ENCODE results near the gene LITAF.

Gene LITAF

GRCh38 chr16:11601425-11601824 lies 14.7 kb upstream of the LITAF start:
- no peak overlapping the region for H3K27ac ChIP-seq (ENCODE audit: low read depth, low read length)
- no peak overlapping the region for H3K4me2 ChIP-seq (ENCODE audit: low read depth, low read length, poor library complexity, severe bottlenecking)
- no peaks in the 10 kb centered on the region for H4K20me1 ChIP-seq (ENCODE audit: low read depth, low read length)
- no peak overlapping the region for H3K4me3 ChIP-seq (ENCODE audit: insufficient read depth, low read length, poor library complexity, severe bottlenecking)
- H3K9me2 ChIP-seq (replicated peaks; ENCODE audit: insufficient read depth, low read length), result no peaks in the 10 kb centered on the region
- H3K36me3 ChIP-seq (ENCODE audit: low read length), result no peaks in the 10 kb centered on the region
- no peaks in the 10 kb centered on the region for H3K79me2 ChIP-seq (ENCODE audit: insufficient read depth, low read length)
- TF ChIP-seq EZH2phosphoT487 (conservative IDR thresholded peaks at IDR 0.05; ENCODE audit: low read length) (no peak), CTCF (IDR thresholded peaks at IDR 0.05; ENCODE audit: insufficient read depth, low read length, poor library complexity, severe bottlenecking) (no peak)
- H3K27me3 ChIP-seq (ENCODE audit: low read length), result no peaks in the 10 kb centered on the region
- no peak overlapping the region for H3K9ac ChIP-seq (ENCODE audit: low read length)
- H2AFZ ChIP-seq (ENCODE audit: low read depth, low read length, severe bottlenecking), result no peak overlapping the region
- no peaks in the 10 kb centered on the region for H3K9me3 ChIP-seq (ENCODE audit: insufficient read depth, low read length)
- no peaks in the 10 kb centered on the region for H3F3A ChIP-seq (ENCODE audit: insufficient read depth)

GRCh38 chr16:11599579-11599978 lies 12.9 kb upstream of the LITAF start:
- no peaks in the 10 kb centered on the region for H3K9me3 ChIP-seq (ENCODE audit: insufficient read depth, low read length)
- no peak for TF ChIP-seq EZH2phosphoT487 (conservative IDR thresholded peaks at IDR 0.05; ENCODE audit: low read length)
- TF ChIP-seq CTCF (IDR thresholded peaks at IDR 0.05; ENCODE audit: insufficient read depth, low read length, poor library complexity, severe bottlenecking), result no peak
- H3K27ac ChIP-seq (ENCODE audit: low read depth, low read length), result no peak overlapping the region
- no peak overlapping the region for H3K4me3 ChIP-seq (ENCODE audit: insufficient read depth, low read length, poor library complexity, severe bottlenecking)
- no peak overlapping the region for H3K4me2 ChIP-seq (ENCODE audit: low read depth, low read length, poor library complexity, severe bottlenecking)
- no peaks in the 10 kb centered on the region for H3K79me2 ChIP-seq (ENCODE audit: insufficient read depth, low read length)
- H3K9me2 ChIP-seq (replicated peaks; ENCODE audit: insufficient read depth, low read length), result no peaks in the 10 kb centered on the region
- no peaks in the 10 kb centered on the region for H3K36me3 ChIP-seq (ENCODE audit: low read length)
- H3K9ac ChIP-seq (ENCODE audit: low read length), result no peak overlapping the region
- H3F3A ChIP-seq (ENCODE audit: insufficient read depth), result no peaks in the 10 kb centered on the region
- H2AFZ ChIP-seq (ENCODE audit: low read depth, low read length, severe bottlenecking), result no peak overlapping the region
- H3K27me3 ChIP-seq (ENCODE audit: low read length), result no peaks in the 10 kb centered on the region
- no peaks in the 10 kb centered on the region for H4K20me1 ChIP-seq (ENCODE audit: low read depth, low read length)

- no peak overlapping the region for H3K4me3 ChIP-seq (ENCODE audit: insufficient read depth, low read length, poor library complexity, severe bottlenecking)
- H2AFZ ChIP-seq (ENCODE audit: low read depth, low read length, severe bottlenecking), result no peak overlapping the region
- no peaks in the 10 kb centered on the region for H4K20me1 ChIP-seq (ENCODE audit: low read depth, low read length)
- H3K79me2 ChIP-seq (ENCODE audit: insufficient read depth, low read length), result no peaks in the 10 kb centered on the region
- H3K27me3 ChIP-seq (ENCODE audit: low read length), result no peaks in the 10 kb centered on the region
- no peak for TF ChIP-seq EZH2phosphoT487 (conservative IDR thresholded peaks at IDR 0.05; ENCODE audit: low read length)
- no peak for TF ChIP-seq CTCF (IDR thresholded peaks at IDR 0.05; ENCODE audit: insufficient read depth, low read length, poor library complexity, severe bottlenecking)
- no peak overlapping the region for H3K4me2 ChIP-seq (ENCODE audit: low read depth, low read length, poor library complexity, severe bottlenecking)
- no peak overlapping the region for H3K9ac ChIP-seq (ENCODE audit: low read length)
- no peaks in the 10 kb centered on the region for H3K9me2 ChIP-seq (replicated peaks; ENCODE audit: insufficient read depth, low read length)
- H3F3A ChIP-seq (ENCODE audit: insufficient read depth), result no peaks in the 10 kb centered on the region
- no peaks in the 10 kb centered on the region for H3K36me3 ChIP-seq (ENCODE audit: low read length)
- H3K9me3 ChIP-seq (ENCODE audit: insufficient read depth, low read length), result no peaks in the 10 kb centered on the region
- no peak overlapping the region for H3K27ac ChIP-seq (ENCODE audit: low read depth, low read length)
These were observed 10.7 kb upstream of the LITAF start for GRCh38 chr16:11597235-11598095.

Measured in SU-DHL-6 (cell line).